HG02623 (cell line): ENCODE measurements around the gene SEMA6C.

Source experiments
- ATAC-seq: cut with Tn5 transposase; IDR thresholded peaks from one replicate; pipeline ENCODE4 v1.9.1; 2021; ENCODE audit warnings: moderate library complexity; ENCODE audit not compliant: unreplicated experiment

Gene SEMA6C

DNA sequence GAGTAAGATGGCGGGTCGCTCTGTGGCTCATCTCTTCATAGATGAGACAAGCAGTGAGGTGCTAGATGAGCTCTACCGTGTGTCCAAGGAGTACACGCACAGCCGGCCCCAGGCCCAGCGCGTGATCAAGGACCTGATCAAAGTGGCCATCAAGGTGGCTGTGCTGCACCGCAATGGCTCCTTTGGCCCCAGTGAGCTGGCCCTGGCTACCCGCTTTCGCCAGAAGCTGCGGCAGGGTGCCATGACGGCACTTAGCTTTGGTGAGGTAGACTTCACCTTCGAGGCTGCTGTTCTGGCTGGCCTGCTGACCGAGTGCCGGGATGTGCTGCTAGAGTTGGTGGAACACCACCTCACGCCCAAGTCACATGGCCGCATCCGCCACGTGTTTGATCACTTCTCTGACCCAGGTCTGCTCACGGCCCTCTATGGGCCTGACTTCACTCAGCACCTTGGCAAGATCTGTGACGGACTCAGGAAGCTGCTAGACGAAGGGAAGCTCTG, 12.4 kb upstream of the SEMA6C start:
- ATAC-seq: no peak

GRCh38 chr1:151158326-151158725, 11.9 kb upstream of the SEMA6C start:
- ATAC-seq: no peak

DNA sequence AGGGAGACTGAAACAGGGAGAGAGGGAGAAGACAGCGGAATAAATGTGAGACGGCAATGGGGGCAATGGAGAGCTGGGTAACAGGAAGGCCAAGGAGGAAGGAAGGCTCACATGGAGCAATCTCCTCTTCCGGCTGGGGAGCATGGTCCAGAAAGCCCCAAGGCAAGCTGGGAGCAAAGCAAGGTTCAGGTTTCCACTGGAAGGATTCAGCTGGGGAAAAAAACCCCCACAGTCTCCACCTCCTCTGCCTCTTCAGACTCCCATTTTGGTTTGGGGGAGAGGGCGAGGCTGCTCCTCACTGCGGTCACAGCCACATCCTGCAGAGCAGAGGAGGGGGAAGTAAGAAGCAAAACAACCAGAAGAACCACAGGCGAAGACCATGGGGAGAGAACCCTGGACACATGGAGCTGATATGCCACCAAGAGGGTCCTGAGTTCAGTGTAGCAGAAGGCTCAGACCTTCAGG, 10.7 kb upstream of the SEMA6C start:
- no peak for ATAC-seq

DNA sequence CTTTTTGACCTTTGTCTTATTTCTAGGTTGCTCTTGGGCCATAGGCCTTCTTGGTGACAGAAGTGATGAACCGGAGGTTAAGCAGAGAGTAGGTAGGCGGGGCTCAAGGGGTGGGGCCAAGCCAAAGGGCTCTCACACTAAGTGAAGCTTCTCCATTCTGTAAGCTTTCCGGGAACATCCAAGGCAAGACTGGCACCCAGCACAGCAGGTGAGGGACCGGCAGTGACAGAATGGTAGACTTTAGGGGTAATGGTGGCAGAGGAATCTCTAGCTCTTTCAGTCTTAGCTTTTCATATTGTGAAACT, 10.0 kb upstream of the SEMA6C start, which contains the start of gene TNFAIP8L2:
Gene TNFAIP8L2, plus strand, starts transcription at position 135 of the 305 bp plus-strand sequence. CDS start 2,049 bp downstream, outside the sequence.
- ATAC-seq: no peak

DNA sequence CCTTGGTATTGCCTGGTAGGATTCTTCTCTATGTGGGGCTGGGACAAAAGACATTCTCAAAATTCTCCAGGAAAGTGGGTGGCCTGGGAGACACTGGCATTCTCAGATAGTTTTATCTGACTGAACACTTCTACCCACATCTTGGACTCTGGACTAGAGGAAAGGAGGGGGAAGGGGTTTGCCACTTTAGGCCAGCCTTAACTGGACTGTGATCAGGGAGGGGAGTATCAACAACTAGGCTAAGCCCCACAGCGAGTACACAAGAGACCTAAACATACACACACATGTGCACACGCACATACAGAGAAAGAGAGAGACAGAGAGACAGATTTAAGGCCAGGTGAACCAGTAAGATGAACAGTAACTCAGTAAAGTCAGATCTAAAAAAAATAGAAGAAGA, 1.2 kb upstream of the SEMA6C start:
- no peak for ATAC-seq

GRCh38 chr1:151147132-151147503, 687 bp upstream of the SEMA6C start:
- no peak for ATAC-seq

- no peak for ATAC-seq
These were observed 389 bp downstream of the SEMA6C start for GRCh38 chr1:151146072-151146411.

GRCh38 chr1:151145304-151146071, 943 bp downstream of the SEMA6C start:
- no peak for ATAC-seq

- ATAC-seq: no peak
These were observed 1.7 kb downstream of the SEMA6C start for GRCh38 chr1:151144474-151145303.

DNA sequence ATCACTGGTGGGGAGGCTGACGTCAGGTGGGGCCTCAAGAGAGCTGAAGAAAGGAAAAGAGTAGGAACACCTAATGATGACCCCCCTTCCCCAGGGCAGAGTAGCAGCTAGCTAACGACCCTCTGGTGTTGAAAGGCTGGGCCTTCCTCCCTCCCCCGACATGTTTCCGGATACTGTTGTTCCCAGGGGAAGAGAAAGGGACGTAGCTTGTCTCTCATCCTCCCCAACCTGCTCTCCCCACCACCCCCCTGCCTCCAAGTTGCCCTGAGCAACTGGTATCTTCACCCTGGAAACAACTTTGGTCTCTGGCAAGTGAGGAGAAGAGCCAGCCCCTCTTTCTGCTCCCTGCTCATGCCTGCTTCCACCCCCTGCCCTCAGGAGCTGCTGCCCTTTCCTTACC, 2.4 kb downstream of the SEMA6C start:
- no peak for ATAC-seq

DNA sequence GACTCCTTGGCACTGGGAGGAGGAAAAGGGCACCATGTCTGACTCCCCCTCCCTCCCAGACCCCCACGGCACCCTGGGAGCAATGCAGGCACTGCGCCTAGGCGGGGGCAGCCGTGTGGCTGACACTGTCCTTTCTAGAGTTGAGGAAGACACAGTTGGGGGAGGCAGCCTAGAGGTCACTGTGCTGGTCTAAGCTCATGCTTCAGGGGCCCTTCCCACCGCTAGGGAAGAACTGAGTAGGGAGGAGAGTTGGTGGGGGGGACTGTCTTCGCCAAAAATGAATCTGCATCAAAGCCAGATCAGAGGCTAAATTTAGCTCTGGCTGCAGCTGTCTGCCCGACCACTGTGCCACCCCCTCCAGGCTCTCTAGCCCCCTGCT, 3.4 kb downstream of the SEMA6C start:
- ATAC-seq: no peak

DNA sequence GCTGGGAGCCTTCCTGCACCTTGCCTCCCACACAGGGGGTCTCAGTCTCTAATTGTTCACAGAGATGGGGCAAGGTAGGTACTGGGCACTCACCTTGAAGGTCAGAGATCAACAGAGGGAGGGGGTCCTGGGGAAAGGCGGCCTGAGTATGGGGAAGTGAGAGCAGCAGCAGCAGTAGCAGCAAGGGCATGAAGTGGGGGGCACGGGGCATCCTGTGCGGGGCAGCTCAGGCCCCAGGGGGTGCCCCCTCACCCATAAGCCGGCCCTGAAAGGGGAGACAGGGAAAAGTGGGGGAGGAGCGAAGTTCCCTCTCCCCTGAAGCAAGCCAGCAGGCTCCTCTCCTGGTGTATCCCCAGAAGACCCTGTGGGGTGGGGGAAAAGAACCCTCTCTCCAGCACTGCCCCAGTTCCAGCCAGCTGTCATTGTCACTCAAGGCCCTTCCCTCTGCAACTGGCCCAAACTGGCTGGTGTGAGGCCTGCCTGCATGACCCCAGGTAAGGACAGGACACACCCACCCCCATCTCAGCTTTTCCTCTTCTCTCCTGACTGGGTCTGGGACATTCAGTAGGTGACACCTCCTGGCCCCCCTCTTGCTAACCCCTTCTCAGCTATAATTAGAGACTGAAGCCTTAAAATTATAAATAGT, 3.9 kb downstream of the SEMA6C start:
- no peak for ATAC-seq

- no peak for ATAC-seq
These were observed 8.6 kb downstream of the SEMA6C start for GRCh38 chr1:151137789-151138188.

- ATAC-seq: no peak
These were observed 10.7 kb downstream of the SEMA6C start for GRCh38 chr1:151135433-151136385.

DNA sequence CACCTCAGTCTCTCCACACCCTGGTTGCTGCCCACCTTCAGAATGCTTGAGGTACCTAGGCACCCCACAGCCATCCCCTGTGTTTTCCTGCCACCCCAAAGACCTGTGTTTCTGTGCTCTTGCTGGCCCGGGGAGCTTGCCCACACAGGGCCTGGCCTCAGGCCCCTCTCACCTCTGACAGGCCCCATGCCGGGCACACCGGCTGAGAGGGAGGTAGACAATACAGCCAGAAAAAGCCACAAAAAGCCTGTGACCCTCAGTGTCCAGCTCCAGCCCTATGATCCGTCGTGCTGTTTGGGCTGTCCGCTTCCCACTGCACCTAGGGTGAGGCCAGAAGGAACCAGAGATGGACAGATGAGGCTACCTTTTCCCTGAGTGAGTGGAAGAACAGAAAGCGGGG, 11.4 kb downstream of the SEMA6C start:
- no peak for ATAC-seq

DNA sequence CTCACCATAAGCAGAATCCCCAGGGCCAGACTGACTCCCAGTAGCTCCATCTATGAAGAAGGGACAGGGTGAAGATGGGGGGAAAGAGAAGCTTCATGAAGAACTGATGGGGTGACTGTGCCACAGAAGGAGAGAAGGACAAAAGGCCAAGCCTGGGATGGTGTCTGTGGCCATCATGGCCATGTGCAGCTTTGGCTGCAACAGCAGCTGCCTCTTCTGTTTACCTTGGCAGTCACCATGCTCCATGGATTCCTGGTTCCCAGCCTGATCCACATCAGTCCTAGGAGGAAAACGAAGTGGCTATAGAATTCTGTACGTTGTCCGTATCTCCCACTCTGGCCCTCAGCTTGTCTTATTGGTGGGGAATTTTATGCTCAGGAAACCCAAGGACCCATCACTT, 12.0 kb downstream of the SEMA6C start:
- ATAC-seq: no peak

- ATAC-seq: no peak
These were observed 13.2 kb downstream of the SEMA6C start for GRCh38 chr1:151133018-151133806.

DNA sequence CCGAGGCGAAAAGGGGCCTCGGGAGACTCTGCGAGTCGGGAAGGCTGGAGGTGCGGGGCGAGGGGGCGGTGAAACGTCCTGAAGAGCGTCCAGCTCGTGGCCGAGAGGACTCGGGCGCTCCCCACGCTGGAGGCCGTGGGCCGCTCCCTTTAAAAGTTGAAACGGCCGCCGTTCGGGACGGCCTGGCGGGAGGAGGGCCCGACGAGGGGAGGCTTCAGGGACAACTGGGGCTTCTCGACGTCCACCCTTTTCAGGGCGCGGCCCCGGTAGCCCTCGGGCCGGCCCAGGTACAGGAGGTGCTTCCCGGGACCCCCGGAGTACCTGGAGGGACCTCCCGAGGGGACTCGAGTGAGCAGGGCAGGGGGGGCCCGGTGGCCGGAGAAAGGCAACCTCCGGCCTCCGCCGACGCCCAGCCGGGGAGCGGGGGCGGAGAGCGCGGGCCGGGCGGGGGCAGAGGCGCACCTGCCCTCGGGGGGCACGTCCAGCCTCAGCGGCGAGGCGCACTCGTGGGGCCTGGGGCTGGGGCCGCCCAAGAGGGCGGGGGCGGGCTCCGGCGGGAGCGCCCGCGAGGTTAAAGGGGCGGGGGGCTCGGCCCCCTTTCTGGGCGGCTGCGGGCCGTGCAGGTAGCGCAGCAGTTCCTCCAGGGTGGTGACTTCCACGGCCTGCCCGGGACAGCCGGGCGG, 14.0 kb downstream of the SEMA6C start:
- no peak for ATAC-seq

DNA sequence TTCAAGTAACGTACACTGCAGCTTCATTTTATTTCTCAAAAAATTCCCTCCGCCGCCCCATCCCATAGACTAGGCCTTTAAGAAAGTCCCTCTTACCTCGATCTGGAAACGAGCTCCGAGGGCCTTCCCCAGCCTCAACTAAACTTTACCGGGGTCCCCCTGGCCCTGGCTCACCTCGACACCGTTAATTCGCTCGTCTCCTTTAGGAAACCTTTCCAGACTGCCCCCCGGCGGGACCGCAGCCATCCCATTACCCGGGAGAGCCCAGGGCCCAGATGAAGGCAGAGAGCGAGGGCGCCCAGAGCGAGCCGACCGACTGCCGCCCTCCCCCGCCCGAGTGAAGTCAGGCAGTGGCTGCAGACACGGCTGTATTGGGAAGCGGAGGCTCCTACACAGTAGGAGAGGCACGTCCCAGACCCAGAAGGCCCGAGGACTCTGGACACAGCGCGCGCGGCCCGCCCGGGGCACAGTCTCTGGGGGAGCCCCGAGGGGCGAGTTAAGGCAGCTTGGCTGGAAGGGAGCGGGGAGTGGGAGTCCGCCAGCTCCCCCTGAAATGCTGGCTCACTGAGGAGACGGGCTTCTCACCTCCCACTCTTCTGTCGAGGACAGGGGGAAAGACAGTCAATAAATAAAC, 14.6 kb downstream of the SEMA6C start:
- no peak for ATAC-seq
